Umbilical cord (tissue), 2 donors: ENCODE measurements around the gene RGS3. TPM values are rescaled to one million over a fixed set of nuclear protein-coding genes. Genes with fewer than 3 reads are reported as not detected.
A peak's percentile ranks its signal among the peaks of the same experiment; 100 is the strongest.

Experiments
- DNase-seq: peaks from one replicate; pipeline ENCODE4 v3.0.0-alpha.2; 2015; ENCODE audit warnings: low spot score
- total RNA-seq: library from RNA; depleted of rRNA; stranded (reverse); fragments of >200 nt; gene quantifications from one replicate; pipeline ENCODE4 v1.2.3, GENCODE V29; 2014; ENCODE audit warnings: low replicate concordance; ENCODE audit not compliant: insufficient read depth

Gene RGS3
- total RNA-seq, 1 donor from 2014 or later: 42.1 TPM

GRCh38 chr9:113618836-113619490, 155.4 kb downstream of the RGS3 start:
- DNase-seq: no peak

GRCh38 chr9:113619491-113620376, 156.2 kb downstream of the RGS3 start:
- no peak for DNase-seq

GRCh38 chr9:113620377-113621161, 157.0 kb downstream of the RGS3 start:
- peak; percentile 94 for DNase-seq

GRCh38 chr9:113621309-113621791, 157.8 kb downstream of the RGS3 start:
- DNase-seq: peak; percentile 88

GRCh38 chr9:113621980-113622379, 158.5 kb downstream of the RGS3 start:
- no peak for DNase-seq

- no peak for DNase-seq
Observed at GRCh38 chr9:113622600-113623400, 159.3 kb downstream of the RGS3 start.

GRCh38 chr9:113623851-113624485, 160.4 kb downstream of the RGS3 start:
- DNase-seq: no peak

GRCh38 chr9:113624721-113625120, 161.2 kb downstream of the RGS3 start:
- no peak for DNase-seq

GRCh38 chr9:113625486-113625885, 162.0 kb downstream of the RGS3 start:
- DNase-seq: no peak

- peak; percentile 59 for DNase-seq
Observed at GRCh38 chr9:113626735-113627495, 163.4 kb downstream of the RGS3 start.

GRCh38 chr9:113628621-113629020, 165.1 kb downstream of the RGS3 start:
- DNase-seq: no peak

GRCh38 chr9:113630386-113631136, 167.0 kb downstream of the RGS3 start:
- no peak for DNase-seq

- DNase-seq: no peak
Observed at GRCh38 chr9:113631137-113631765, 167.7 kb downstream of the RGS3 start.

- DNase-seq: no peak
Observed at GRCh38 chr9:113631871-113632665, 168.5 kb downstream of the RGS3 start.

GRCh38 chr9:113632776-113633590, 169.5 kb downstream of the RGS3 start:
- DNase-seq: no peak

GRCh38 chr9:113633782-113634595, 170.5 kb downstream of the RGS3 start:
- DNase-seq: peak; percentile 94
